Ovary (tissue), 9 donors: ENCODE measurements around the gene MEG3. TPM values are rescaled to one million over a fixed set of nuclear protein-coding genes. Genes with fewer than 3 reads are reported as not detected.

ENCODE experiments used
- DNase-seq, 5 donors: peaks; one replicate each; pipeline ENCODE4 v3.0.0-alpha.2; 2019 to 2020
- H3K27ac ChIP-seq, 2 donors: fragments of 200-600 bp; one replicate each; pipeline versions ENCODE4 v1.5.1 to v1.8.0; 2019 to 2022
- H3K27me3 ChIP-seq: fragments of 200-600 bp; one replicate; pipeline ENCODE4 v1.8.0; 2022
- H3K36me3 ChIP-seq: fragments of 200-600 bp; sonication (generic); one replicate; pipeline ENCODE4 v1.5.1; 2019
- H3K4me1 ChIP-seq: one replicate; pipeline ENCODE4 v1.8.1; 2013; ENCODE audit warnings: mild to moderate bottlenecking, moderate library complexity; ENCODE audit not compliant: insufficient read depth
- H3K4me3 ChIP-seq: fragments of 200-600 bp; sonication (generic); one replicate; pipeline ENCODE4 v1.5.1; 2017
- H3K9me3 ChIP-seq, 2 donors: fragments of 200-600 bp in 1 of 2; sonication (generic) in 1 of 2; one replicate each; pipeline versions ENCODE4 v1.5.1 to v1.8.1; 2013 to 2019; ENCODE audit warnings: mild to moderate bottlenecking in 1 of 2, moderate library complexity in 1 of 2
- EP300 ChIP-seq: sonication (generic); formaldehyde crosslinking; IDR thresholded peaks from one replicate; pipeline ENCODE4 v1.6.1; 2017; ENCODE audit warnings: antibody characterized with exemption
- POLR2A ChIP-seq: fragments of 450-650 bp; IDR thresholded peaks from one replicate; pipeline ENCODE4 v1.6.1; 2017; ENCODE audit warnings: antibody characterized with exemption, mild to moderate bottlenecking, moderate library complexity
- WGBS, 3 donors: extraction: QIAGEN DNeasy Blood & Tissue Kit in 1 of 3; methylation state at CpG; one replicate each; pipeline versions ENCODE4 v1.1.5 to v1.1.7; 2013 to 2017; 5-methylcytosine and 5-hydroxymethylcytosine counted together
- intact Hi-C, 4 donors: fragments of 100-400 bp; cut with DNase I; formaldehyde crosslinking; loops; one replicate each; pipeline versions ENCODE4 v1.11.0 to v1.15.1; 2022 to 2023
- polyA plus RNA-seq, 2 donors: library from polyadenylated mRNA; stranded (reverse); fragments of 200-250 nt in 1 of 2; fragments of 350-450 nt in 1 of 2; fragmentation: Illumina TruSeq in 1 of 2; extraction: RNeasy Lipid Tissue Mini Kit (QIAGEN cat#74804) in 1 of 2; gene quantifications; one replicate each; pipeline ENCODE4 v1.2.3, GENCODE V29; 2013 to 2014
- total RNA-seq, 7 donors: library from RNA; depleted of rRNA in 2 of 7; stranded (reverse); fragments of >200 nt in 2 of 7; fragmentation: NEBNext Ultra II Directional in 3 of 7; extraction: Animal tissue kit (Norgen Biotek cat#: 25700) in 3 of 7; gene quantifications; one replicate each; pipeline versions ENCODE4 v1.1.0 to v1.2.4, GENCODE V29; 2016 to 2023
- TF ChIP-seq, protein P1 (sequence below), 3 donors: fragments of 450-650 bp in 2 of 3; fragments of 200-600 bp in 1 of 3; IDR thresholded peaks; one replicate each; pipeline versions ENCODE4 v1.5.1 to v1.8.0; 2016 to 2022; ENCODE audit warnings: antibody characterized with exemption in 3 of 3, mild to moderate bottlenecking in 1 of 3
- donor health status: DM: no; HTN: no; CAD: no; lungs with moderate emphysema.
- donor health status: DM: no; HTN: no; CAD: no.
- donor health status: Bipolar disorder and iron deficiency.
- donor health status: DM: yes; HTN: yes; CAD: no.
- donor health status: DM: no; HTN: no; CAD: no.
- donor health status: DM: yes; HTN: yes; CAD: no.

Gene MEG3
- total and polyA plus RNA-seq, 9 donors, result 186 to 1,950 (median 396) TPM

DNA sequence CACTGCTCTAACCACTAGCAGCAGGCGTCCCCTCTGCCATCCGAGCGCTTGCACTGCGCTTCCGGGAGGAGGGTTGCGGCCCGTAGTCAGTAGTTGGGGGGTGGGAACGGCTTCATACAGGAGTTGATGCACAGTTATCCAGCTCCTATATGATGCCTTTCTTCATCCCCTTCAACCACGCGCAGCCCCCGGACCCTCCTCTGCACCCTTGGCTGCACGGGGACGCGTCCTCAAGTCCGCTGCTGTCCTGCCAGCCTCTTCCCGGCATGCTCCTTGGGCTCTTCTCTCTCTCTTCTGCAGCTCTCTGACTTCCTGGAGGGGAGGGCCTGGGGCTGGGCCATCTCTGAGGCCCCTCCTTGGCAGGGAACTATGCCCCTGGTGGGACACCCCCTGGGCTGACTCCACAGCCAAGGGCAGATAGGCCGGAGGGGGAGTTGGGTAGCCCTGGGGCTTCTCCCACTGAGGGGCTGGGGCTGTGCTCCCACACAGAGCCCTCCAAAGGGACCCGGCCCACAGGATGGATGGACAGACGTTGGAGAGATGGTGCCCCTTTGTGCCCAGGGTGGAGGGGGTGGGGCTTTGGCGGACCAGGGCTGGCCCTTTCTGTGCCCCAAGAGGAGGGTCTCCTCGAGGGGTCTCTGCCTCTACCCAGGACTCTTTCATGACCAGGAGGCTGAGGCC, 48.6 kb downstream of the MEG3 start:
- TF ChIP-seq EP300, result no peak
- TF ChIP-seq POLR2A, result no peak
- TF ChIP-seq, protein P1, sequence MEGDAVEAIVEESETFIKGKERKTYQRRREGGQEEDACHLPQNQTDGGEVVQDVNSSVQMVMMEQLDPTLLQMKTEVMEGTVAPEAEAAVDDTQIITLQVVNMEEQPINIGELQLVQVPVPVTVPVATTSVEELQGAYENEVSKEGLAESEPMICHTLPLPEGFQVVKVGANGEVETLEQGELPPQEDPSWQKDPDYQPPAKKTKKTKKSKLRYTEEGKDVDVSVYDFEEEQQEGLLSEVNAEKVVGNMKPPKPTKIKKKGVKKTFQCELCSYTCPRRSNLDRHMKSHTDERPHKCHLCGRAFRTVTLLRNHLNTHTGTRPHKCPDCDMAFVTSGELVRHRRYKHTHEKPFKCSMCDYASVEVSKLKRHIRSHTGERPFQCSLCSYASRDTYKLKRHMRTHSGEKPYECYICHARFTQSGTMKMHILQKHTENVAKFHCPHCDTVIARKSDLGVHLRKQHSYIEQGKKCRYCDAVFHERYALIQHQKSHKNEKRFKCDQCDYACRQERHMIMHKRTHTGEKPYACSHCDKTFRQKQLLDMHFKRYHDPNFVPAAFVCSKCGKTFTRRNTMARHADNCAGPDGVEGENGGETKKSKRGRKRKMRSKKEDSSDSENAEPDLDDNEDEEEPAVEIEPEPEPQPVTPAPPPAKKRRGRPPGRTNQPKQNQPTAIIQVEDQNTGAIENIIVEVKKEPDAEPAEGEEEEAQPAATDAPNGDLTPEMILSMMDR (IDR thresholded peaks at IDR 0.05), result no peak
- intact Hi-C loops, result loop anchor here in 1 of 4 donors (10.0 kb wide), 1 partner anchor 1520 kb away; no protein-coding TSS in a partner anchor
- Histone ChIP-seq H3K4me3 (no peak overlapping the region), H3K36me3 (no peaks in the 10 kb centered on the region), H3K27me3 (no peaks in the 10 kb centered on the region), H3K9me3 (no peaks in the 10 kb centered on the region), H3K27ac (no peak overlapping the region), H3K4me1 (no peaks in the 10 kb centered on the region)
- peak in 2 of 5 donors; percentile 17 to 36 for DNase-seq
- WGBS, 3 donors, result 73 to 78% (median 77%) methylated on average over 20 to 21 of the region's 21 CpGs

GRCh38 chr14:100875126-100875525, 49.2 kb downstream of the MEG3 start:
- peak in 2 of 5 donors; percentile 10 to 28 for DNase-seq
- WGBS, 3 donors, result 85 to 90% (median 90%) methylated on average over 6 of the region's 6 CpGs
- intact Hi-C loops, result loop anchor here in 1 of 4 donors (10.0 kb wide), 1 partner anchor 1520 kb away; no protein-coding TSS in a partner anchor
- Histone ChIP-seq H3K4me1 (no peaks in the 10 kb centered on the region), H3K27me3 (no peaks in the 10 kb centered on the region), H3K9me3 (no peaks in the 10 kb centered on the region), H3K27ac (no peak overlapping the region), H3K4me3 (no peak overlapping the region), H3K36me3 (no peaks in the 10 kb centered on the region)
- TF ChIP-seq EP300, result no peak
- TF ChIP-seq, protein P1 (IDR thresholded peaks at IDR 0.05), result no peak
- no peak for TF ChIP-seq POLR2A

- H3K9me3 ChIP-seq, result no peaks in the 10 kb centered on the region
- intact Hi-C loops, result loop anchor here in 1 of 4 donors (10.0 kb wide), 1 partner anchor 1519 kb away; no protein-coding TSS in a partner anchor
- no peak overlapping the region for H3K27ac ChIP-seq
- no peak for TF ChIP-seq EP300
- TF ChIP-seq, protein P1 (IDR thresholded peaks at IDR 0.05), result no peak
- no peak for TF ChIP-seq POLR2A
- no peaks in the 10 kb centered on the region for H3K27me3 ChIP-seq
- 87 to 90% (median 89%) methylated on average over 17 of the region's 17 CpGs for WGBS, 3 donors
- DNase-seq, result peak in 2 of 5 donors; percentile 14 to 36
- no peak overlapping the region for H3K4me3 ChIP-seq
- H3K4me1 ChIP-seq, result no peaks in the 10 kb centered on the region
- no peaks in the 10 kb centered on the region for H3K36me3 ChIP-seq
These were observed 50.1 kb downstream of the MEG3 start for GRCh38 chr14:100875861-100876590.

DNA sequence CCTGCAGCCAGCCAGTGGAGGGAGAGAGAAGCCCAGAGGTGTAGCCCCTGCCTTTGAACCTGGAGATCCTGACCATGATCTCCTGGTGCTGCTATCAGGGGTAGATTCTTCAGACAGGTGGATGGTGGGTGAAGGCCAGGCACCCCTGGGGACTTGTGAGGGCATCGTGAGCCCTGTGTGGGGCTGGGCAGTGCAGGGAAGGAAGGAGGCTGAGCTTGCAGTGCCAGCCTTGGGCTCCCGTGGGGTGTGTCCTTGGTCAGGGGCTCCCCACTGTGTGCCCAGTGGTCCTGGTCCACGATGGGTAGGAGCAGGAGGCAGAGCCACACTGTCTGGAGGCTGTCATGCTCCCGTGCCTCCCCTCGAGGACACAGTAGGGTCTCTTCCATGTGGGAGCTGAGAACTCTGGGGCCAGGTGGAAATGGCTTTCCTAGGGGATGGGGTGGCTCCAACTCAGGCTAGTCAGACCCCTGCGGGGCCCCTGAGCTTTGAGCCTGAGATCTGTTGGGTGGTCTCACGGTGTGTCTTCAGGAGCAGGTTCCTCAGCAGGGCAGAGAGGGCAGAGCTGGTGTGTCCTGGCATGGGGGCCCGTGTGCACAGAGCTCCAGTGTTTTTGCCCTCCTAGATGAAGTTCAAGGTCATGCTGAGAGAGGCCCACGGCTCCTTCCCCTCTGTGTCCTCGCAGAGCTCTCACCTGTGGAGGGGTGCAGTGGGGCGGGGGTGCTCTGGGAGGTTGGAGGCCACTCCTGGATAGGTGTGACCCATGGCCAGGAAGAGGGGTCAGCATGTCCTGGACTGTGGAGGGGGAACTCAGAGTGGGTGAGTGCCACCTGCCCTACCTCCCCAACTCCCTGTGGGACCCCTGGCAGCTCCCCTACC, 52.6 kb downstream of the MEG3 start:
- H3K4me3 ChIP-seq, result no peak overlapping the region
- no peak overlapping the region for H3K27ac ChIP-seq
- no peaks in the 10 kb centered on the region for H3K36me3 ChIP-seq
- TF ChIP-seq, protein P1 (IDR thresholded peaks at IDR 0.05), result no peak
- TF ChIP-seq POLR2A (no peak), EP300 (no peak)
- intact Hi-C loops, result loop anchor here in 1 of 4 donors (10.0 kb wide), 1 partner anchor 1516 kb away; no protein-coding TSS in a partner anchor
- peak in 2 of 5 donors; percentile 12 to 28 for DNase-seq
- WGBS, 3 donors, result 69 to 74% (median 70%) methylated on average over 8 to 11 of the region's 11 CpGs
- no peaks in the 10 kb centered on the region for H3K27me3 ChIP-seq
- no peaks in the 10 kb centered on the region for H3K9me3 ChIP-seq
- no peaks in the 10 kb centered on the region for H3K4me1 ChIP-seq
